Thoracic aorta (tissue), 2 donors: ENCODE data around the gene CFAP46. TPM values are rescaled to one million over a fixed set of nuclear protein-coding genes. Genes with fewer than 3 reads are reported as not detected.
"Not testable (repeated sequence)": the region's sequence is repeated elsewhere in the genome, so short reads cannot be mapped to it uniquely, and the experiment has no call there.

ENCODE experiments used
- ATAC-seq: fragments of 150-250 bp; one replicate; pipeline ENCODE4 v1.8.0; 2017; ENCODE audit warnings: low read depth; ENCODE audit not compliant: insufficient number of reproducible peaks, low FRiP score
- DNase-seq: peaks from one replicate; pipeline ENCODE4 v3.0.0-alpha.2; 2020; ENCODE audit warnings: low spot score
- H3K27ac ChIP-seq, 2 donors: fragments of 200-600 bp; sonication (generic); 1 replicate in 1 of 2; 2 replicates in 1 of 2; pipeline ENCODE4 v1.5.1; 2016; ENCODE audit warnings: mild to moderate bottlenecking in 2 of 2, moderate library complexity in 2 of 2
- H3K27me3 ChIP-seq: fragments of 200-600 bp; sonication (generic); replicated peaks from 2 replicates; pipeline ENCODE4 v1.6.0; 2016; ENCODE audit warnings: mild to moderate bottlenecking; ENCODE audit not compliant: insufficient read depth
- H3K36me3 ChIP-seq: fragments of 200-600 bp; sonication (generic); one replicate; pipeline ENCODE4 v1.5.1; 2016
- H3K4me1 ChIP-seq, 2 donors: fragments of 200-600 bp; sonication (generic); 1 replicate in 1 of 2; 2 replicates in 1 of 2; pipeline versions ENCODE4 v1.5.1 to v1.6.0; 2016; ENCODE audit warnings: low read depth in 2 of 2, mild to moderate bottlenecking in 1 of 2; ENCODE audit not compliant: control insufficient read depth in 1 of 2
- H3K4me3 ChIP-seq: fragments of 200-600 bp; sonication (generic); 2 replicates; pipeline ENCODE4 v1.5.1; 2016; ENCODE audit warnings: mild to moderate bottlenecking
- H3K9me3 ChIP-seq: fragments of 200-600 bp; sonication (generic); 2 replicates; pipeline ENCODE4 v1.5.1; 2016
- CTCF ChIP-seq: fragments of 200-600 bp; sonication (generic); IDR thresholded peaks from one replicate; pipeline ENCODE4 v1.5.1; 2019; ENCODE audit warnings: antibody characterized with exemption
- total RNA-seq, 2 donors: library from RNA; depleted of rRNA; stranded (reverse); fragments of >200 nt; gene quantifications; one replicate each; pipeline versions ENCODE4 v1.1.0 to v1.2.3, GENCODE V29; 2016

CFAP46 gene
- total RNA-seq, 2 donors from 2014 or later = not detected

- H3K36me3 ChIP-seq = peaks cover 28% of the 10 kb centered on the region
- DNase-seq (no peak), ATAC-seq (no peak)
- H3K4me1 ChIP-seq = no peaks in the 10 kb centered on the region
- H3K4me3 ChIP-seq = no peak overlapping the region
- H3K9me3 ChIP-seq = no peaks in the 10 kb centered on the region
- TF ChIP-seq CTCF = no peak
- no peak overlapping the region for H3K27ac ChIP-seq
- no peaks in the 10 kb centered on the region for H3K27me3 ChIP-seq
These were observed 166.2 kb downstream of the CFAP46 start for GRCh38 chr10:132776186-132776585.

GRCh38 chr10:132774902-132775863 lies 167.2 kb downstream of the CFAP46 start:
- no peaks in the 10 kb centered on the region for H3K4me1 ChIP-seq
- H3K27me3 ChIP-seq = no peaks in the 10 kb centered on the region
- ATAC-seq = no peak
- DNase-seq = no peak
- no peak for TF ChIP-seq CTCF
- H3K27ac ChIP-seq = no peak overlapping the region
- no peak overlapping the region for H3K4me3 ChIP-seq
- H3K36me3 ChIP-seq = peaks cover 33% of the 10 kb centered on the region
- H3K9me3 ChIP-seq = no peaks in the 10 kb centered on the region

GRCh38 chr10:132774181-132774901 lies 168.0 kb downstream of the CFAP46 start:
- no peaks in the 10 kb centered on the region for H3K27me3 ChIP-seq
- no peak for ATAC-seq
- no peak overlapping the region for H3K4me3 ChIP-seq
- H3K27ac ChIP-seq = no peak overlapping the region
- H3K4me1 ChIP-seq = no peaks in the 10 kb centered on the region
- TF ChIP-seq CTCF = no peak
- H3K36me3 ChIP-seq = peaks cover 28% of the 10 kb centered on the region
- DNase-seq = no peak
- H3K9me3 ChIP-seq = no peaks in the 10 kb centered on the region

DNA sequence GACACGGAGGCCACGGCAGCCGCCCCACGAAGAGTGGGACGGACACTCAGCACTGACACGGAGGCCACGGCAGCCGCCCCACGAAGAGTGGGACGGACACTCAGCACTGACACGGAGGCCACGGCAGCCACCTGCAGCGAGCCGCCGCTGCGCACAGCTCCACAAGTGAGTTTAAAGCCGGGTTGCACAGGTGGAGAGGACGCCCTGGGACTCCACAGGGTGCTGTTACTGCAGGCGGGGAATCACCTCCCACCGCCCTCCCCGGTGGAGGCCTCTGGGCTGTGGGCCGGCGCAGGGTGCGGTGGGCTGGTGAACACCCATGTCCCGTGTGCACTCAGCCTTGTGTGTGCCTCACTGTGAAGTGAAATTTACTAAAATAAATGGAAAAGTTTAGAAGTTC lies 169.6 kb downstream of the CFAP46 start:
- peaks cover 26% of the 10 kb centered on the region for H3K36me3 ChIP-seq
- H3K4me3 ChIP-seq, DNase-seq, ATAC-seq, H3K4me1 ChIP-seq, H3K27ac ChIP-seq, H3K9me3 ChIP-seq, H3K27me3 ChIP-seq: not testable (repeated sequence)

- peaks cover 41% of the 10 kb centered on the region for H3K36me3 ChIP-seq
- no peaks in the 10 kb centered on the region for H3K4me1 ChIP-seq
- DNase-seq (no peak), ATAC-seq (no peak)
- H3K9me3 ChIP-seq = no peaks in the 10 kb centered on the region
- no peaks in the 10 kb centered on the region for H3K27me3 ChIP-seq
- no peak overlapping the region for H3K27ac ChIP-seq
- no peak for TF ChIP-seq CTCF
- no peak overlapping the region for H3K4me3 ChIP-seq
These were observed 172.0 kb downstream of the CFAP46 start for GRCh38 chr10:132770061-132771021.
